GM18511 (cell line): ENCODE data around the gene NDUFS3.
A peak's percentile ranks its signal among the peaks of the same experiment; 100 is the strongest.
"Not testable (repeated sequence)": the region's sequence is repeated elsewhere in the genome, so short reads cannot be mapped to it uniquely, and the experiment has no call there.

ENCODE experiments used
- ATAC-seq: cut with Tn5 transposase; IDR thresholded peaks from one replicate; pipeline ENCODE4 v1.9.1; 2021; ENCODE audit warnings: mild to moderate bottlenecking, moderate library complexity; ENCODE audit not compliant: unreplicated experiment

Gene NDUFS3

GRCh38 chr11:47578524-47579494 lies at the start of gene NDUFS3, which contains the start of gene KBTBD4:
Gene NDUFS3, plus strand, starts transcription at chr11:47579074. Its CDS starts 18 bp downstream, at chr11:47579092.
Gene KBTBD4, minus strand, starts transcription at chr11:47578970. Its CDS starts 19 bp downstream, at chr11:47578951.
- peak; percentile 96 for ATAC-seq

- no peak for ATAC-seq
These were observed 48.9 kb upstream of the NDUFS3 start for GRCh38 chr11:47529951-47530350.

- not testable (repeated sequence) for ATAC-seq
These were observed 48.2 kb upstream of the NDUFS3 start for GRCh38 chr11:47530721-47531120.

GRCh38 chr11:47531666-47532065 lies 47.2 kb upstream of the NDUFS3 start:
- ATAC-seq: no peak

- no peak for ATAC-seq
These were observed 46.2 kb upstream of the NDUFS3 start for GRCh38 chr11:47532597-47533213.

- ATAC-seq: no peak
These were observed 45.2 kb upstream of the NDUFS3 start for GRCh38 chr11:47533690-47534151.

GRCh38 chr11:47534704-47535251 lies 44.1 kb upstream of the NDUFS3 start:
- ATAC-seq: no peak

- no peak for ATAC-seq
These were observed 42.0 kb upstream of the NDUFS3 start for GRCh38 chr11:47536915-47537314.

- ATAC-seq: no peak
These were observed 39.9 kb upstream of the NDUFS3 start for GRCh38 chr11:47538741-47539565.

GRCh38 chr11:47539681-47540039 lies 39.2 kb upstream of the NDUFS3 start:
- ATAC-seq: no peak

GRCh38 chr11:47541070-47541469 lies 37.8 kb upstream of the NDUFS3 start:
- ATAC-seq: no peak

- ATAC-seq: no peak
These were observed 33.6 kb upstream of the NDUFS3 start for GRCh38 chr11:47545298-47545697.

- not testable (repeated sequence) for ATAC-seq
These were observed 32.6 kb upstream of the NDUFS3 start for GRCh38 chr11:47546274-47546673.

- ATAC-seq: no peak
These were observed 28.4 kb upstream of the NDUFS3 start for GRCh38 chr11:47550288-47551047.

- ATAC-seq: no peak
These were observed 27.8 kb upstream of the NDUFS3 start for GRCh38 chr11:47551086-47551485.

GRCh38 chr11:47552056-47552565 lies 26.8 kb upstream of the NDUFS3 start:
- no peak for ATAC-seq

- ATAC-seq: peak; percentile 91
These were observed 26.1 kb upstream of the NDUFS3 start, which contains the start of gene CELF1 for GRCh38 chr11:47552566-47553405. Gene CELF1, minus strand, starts transcription at chr11:47553132. Its CDS starts 53,609 bp downstream, at chr11:47499523.

GRCh38 chr11:47553406-47553743 lies 25.5 kb upstream of the NDUFS3 start:
- peak; percentile 45 for ATAC-seq

- ATAC-seq: not testable (repeated sequence)
These were observed 21.9 kb upstream of the NDUFS3 start for GRCh38 chr11:47557004-47557403.
